Activated CD4-positive, CD25-positive, alpha-beta regulatory T cell treated with anti-CD3 and anti-CD28 coated beads, Interleukin-2, amount 50 U/mL, for 72 hours (primary cell): Measurements from ENCODE around the gene PPP4C.

Source experiments
- DNase-seq: peaks from one replicate; pipeline ENCODE4 v3.0.0; 2021

The PPP4C gene

GRCh38 chr16:30083216-30084055 lies 7.6 kb downstream of the PPP4C start:
- no peak for DNase-seq

- no peak for DNase-seq
Measured at GRCh38 chr16:30084096-30084815, 8.5 kb downstream of the PPP4C start.

GRCh38 chr16:30084816-30085159 lies 9.0 kb downstream of the PPP4C start:
- no peak for DNase-seq

GRCh38 chr16:30085247-30085646 lies 9.5 kb downstream of the PPP4C start:
- DNase-seq: no peak

GRCh38 chr16:30085820-30086219 lies 10.0 kb downstream of the PPP4C start:
- no peak for DNase-seq

- DNase-seq: no peak
Measured at GRCh38 chr16:30086291-30087140, 10.7 kb downstream of the PPP4C start.

- DNase-seq: no peak
Measured at GRCh38 chr16:30087181-30087898, 11.5 kb downstream of the PPP4C start.

- DNase-seq: no peak
Measured at GRCh38 chr16:30088237-30088831, 12.5 kb downstream of the PPP4C start.

GRCh38 chr16:30088832-30089624 lies 13.2 kb downstream of the PPP4C start:
- no peak for DNase-seq

- DNase-seq: no peak
Measured at GRCh38 chr16:30090610-30091331, 15.0 kb downstream of the PPP4C start.

GRCh38 chr16:30091474-30092372 lies 15.9 kb downstream of the PPP4C start, which contains the start of gene TBX6:
Gene TBX6 (minus strand): TSS chr16:30091924. CDS start chr16:30091193, 731 bp downstream.
- peak; percentile 95 for DNase-seq

- peak; percentile 79 for DNase-seq
Measured at GRCh38 chr16:30092373-30093010, 16.7 kb downstream of the PPP4C start.

GRCh38 chr16:30094541-30095165 lies 18.9 kb downstream of the PPP4C start:
- DNase-seq: no peak

GRCh38 chr16:30095166-30096078 lies 19.6 kb downstream of the PPP4C start:
- no peak for DNase-seq

GRCh38 chr16:30096105-30096861 lies 20.5 kb downstream of the PPP4C start, which contains the start of gene YPEL3:
Gene YPEL3 (minus strand): TSS chr16:30096213. CDS start chr16:30095482, 731 bp downstream.
- peak; percentile 90 for DNase-seq

- DNase-seq: no peak
Measured at GRCh38 chr16:30096862-30097563, 21.2 kb downstream of the PPP4C start.
